ENCODE measurements around the gene IPO4. TPM values are rescaled to one million over a fixed set of nuclear protein-coding genes. Genes with fewer than 3 reads are reported as not detected.
A peak's percentile ranks its signal among the peaks of the same experiment; 100 is the strongest.

IPO4 gene
- total and polyA plus RNA-seq, 9 of the 15 experiments (the other 6 are each of a cell fraction or from before 2014, with no cell fraction given): 7.3 to 122 (median 31.8) TPM

DNA sequence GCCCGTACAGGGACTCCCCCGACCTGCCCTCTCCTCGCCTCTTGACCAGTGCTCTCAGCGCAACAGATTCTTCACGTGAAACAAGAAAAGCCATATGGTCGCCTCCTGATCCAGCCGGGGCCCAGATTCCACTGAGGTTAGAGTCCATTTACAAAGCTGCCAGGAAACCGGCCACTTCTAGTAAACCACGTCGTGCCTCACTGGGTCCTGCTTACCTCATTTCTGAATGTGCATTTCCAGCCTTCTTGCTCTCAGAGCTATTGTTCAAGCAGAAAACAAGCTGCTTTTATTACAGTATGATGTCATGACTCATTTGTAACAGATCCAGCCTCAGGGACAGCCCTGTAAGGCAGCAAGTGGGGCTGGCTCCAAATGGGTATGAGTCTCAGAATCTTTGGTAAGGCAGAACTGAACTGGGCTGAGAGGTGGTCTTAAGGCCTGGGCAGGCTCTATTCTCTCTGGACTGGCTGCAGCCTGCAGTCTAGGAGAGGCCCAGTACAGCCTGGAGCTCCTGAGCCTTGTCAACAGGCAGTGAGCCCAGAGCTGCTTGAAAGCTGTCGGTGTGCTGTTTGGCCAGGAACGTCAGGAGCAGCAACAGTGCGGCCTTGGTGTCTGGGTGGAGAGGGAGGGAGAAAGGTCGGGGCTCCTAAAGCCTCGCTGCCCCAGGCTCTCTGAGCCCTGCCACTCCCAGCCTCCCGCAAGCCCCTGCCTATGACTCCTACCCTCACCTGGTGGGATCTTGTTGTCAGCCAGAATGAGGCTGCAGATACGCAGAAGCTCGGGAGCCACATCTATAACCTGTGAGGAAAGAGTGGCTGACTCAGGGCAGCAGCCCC, 8.4 kb downstream of the IPO4 start (continued):
- TF ChIP-seq PRDM10 (IDR thresholded peaks at IDR 0.05; ENCODE audit: partially characterized antibody) (no peak), XRCC5 (IDR thresholded peaks at IDR 0.05; ENCODE audit: low read depth, low read length) (no peak), BHLHE40 (IDR thresholded peaks at IDR 0.05; ENCODE audit: low read length) (no peak), TEAD1 (CRISPR knock-in tag; IDR thresholded peaks at IDR 0.05) (no peak)

DNA sequence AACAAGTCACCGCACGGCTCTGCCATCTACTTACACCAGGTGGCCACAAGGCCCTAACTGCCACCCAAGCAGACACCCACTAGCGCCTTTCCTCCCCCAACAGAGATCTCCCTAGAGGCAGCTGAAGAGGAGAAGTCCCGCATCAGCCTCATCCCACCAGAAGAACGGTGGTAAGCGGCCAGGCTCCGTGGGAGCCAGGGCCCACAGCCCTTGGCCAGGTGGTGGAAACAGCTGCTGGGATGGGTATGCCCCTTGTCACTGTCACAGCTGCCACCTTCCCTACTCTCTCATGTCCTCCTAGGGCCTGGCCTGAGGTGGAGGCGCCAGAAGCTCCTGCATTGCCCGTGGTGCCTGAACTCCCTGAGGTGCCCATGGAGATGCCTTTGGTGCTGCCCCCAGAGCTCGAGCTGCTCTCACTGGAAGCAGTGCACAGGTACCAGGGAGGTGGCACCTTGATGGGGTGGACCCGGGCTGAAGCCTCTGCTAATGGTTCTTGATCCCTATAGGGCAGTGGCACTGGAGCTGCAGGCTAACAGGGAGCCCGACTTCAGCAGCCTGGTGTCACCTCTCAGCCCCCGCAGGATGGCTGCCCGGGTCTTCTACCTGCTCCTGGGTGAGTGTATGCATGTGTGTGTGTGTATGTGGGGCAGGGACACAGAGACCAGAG, 9.2 kb downstream of the IPO4 start:
- Histone ChIP-seq H3K27me3 (ENCODE audit: control insufficient read depth in 2 of 2, insufficient read depth in 2 of 2, low read length in 2 of 2) (no peaks in the 10 kb centered on the region), H3K9me3 (replicated peaks; ENCODE audit: control insufficient read depth, insufficient read depth, low read depth, low read length) (no peaks in the 10 kb centered on the region), H3K36me3 (ENCODE audit: control insufficient read depth, insufficient read depth, low read length) (peaks cover 57% of the 10 kb centered on the region; the same call in 2 of the 3 replicates), H3K9ac (ENCODE audit: insufficient read depth in 1 of 2, low read depth in 2 of 2, low read length in 2 of 2) (no peak overlapping the region), H3K4me1 (replicated peaks in 1 of 2; ENCODE audit: control insufficient read depth in 2 of 2, insufficient read depth in 2 of 2, low read length in 2 of 2) (no peaks in the 10 kb centered on the region; a peak in 2 of 5 replicates), H3K4me3 (no peak overlapping the region), H3K4me2 (ENCODE audit: insufficient read depth, low read length) (no peak overlapping the region), H3K27ac (ENCODE audit: extremely low read depth, low read depth, low read length) (no peak overlapping the region), H4K20me1 (replicated peaks; ENCODE audit: control insufficient read depth, insufficient read depth, low read length) (no peaks in the 10 kb centered on the region), H3K9me1 (ENCODE audit: control insufficient read depth, insufficient read depth, low read length) (no peaks in the 10 kb centered on the region), H2AFZ (ENCODE audit: low read depth, low read length) (no peak overlapping the region), H3K79me2 (ENCODE audit: control insufficient read depth, insufficient read depth, low read length) (no peaks in the 10 kb centered on the region)
- ChIA-PET CTCF (ENCODE audit: low intra/inter-chr PET ratio) (no interaction called here), POLR2A (interaction anchor here (0.6 to 1.4 kb wide), 6 partner anchors 9 to 64 kb away, joined by 3 to 6 read pairs (median 4); partner anchors contain the start of genes IPO4, IRF9 and TM9SF1)
- WGBS (ENCODE audit: insufficient coverage, low coverage, missing lambda C conversion rate): 85% methylated on average over 11 of the region's 14 CpGs
- FAIRE-seq (no peak), DNase-seq (ENCODE audit: extremely low read depth in 1 of 4, low spot score in 3 of 4) (no peak), ATAC-seq (no peak)
- BruUV-seq (replicated peaks): no TSS peak
- intact Hi-C loops (cut with micrococcal nuclease): no loop called here
- in situ Hi-C loops (cut with MboI): no loop called here
- TF ChIP-seq GTF2E2 (tag; IDR thresholded peaks at IDR 0.05) (no peak), CBFA2T3 (IDR thresholded peaks at IDR 0.05) (no peak), POLR2G (IDR thresholded peaks at IDR 0.05; ENCODE audit: low read depth, low read length) (0 out of 2 replicates have a peak, but pooled peaks have one; percentile 45), RBFOX2 (IDR thresholded peaks at IDR 0.05; ENCODE audit: low read depth, low read length) (peak; percentile 41)
